Suprapubic skin (tissue), 4 donors: Measurements from ENCODE around the gene CHD2.

Experiments
- CTCF ChIP-seq, 2 donors: fragments of 200-600 bp in 1 of 2; fragments of 450-650 bp in 1 of 2; sonication (generic) in 1 of 2; IDR thresholded peaks; one replicate each; pipeline ENCODE4 v1.5.1; 2016 to 2019; ENCODE audit warnings: antibody characterized with exemption in 2 of 2, mild to moderate bottlenecking in 1 of 2, moderate library complexity in 1 of 2
- EP300 ChIP-seq: sonication (generic); formaldehyde crosslinking; IDR thresholded peaks from one replicate; pipeline ENCODE4 v1.6.1; 2017; ENCODE audit warnings: antibody characterized with exemption
- POLR2A ChIP-seq, 2 donors: fragments of 450-650 bp; IDR thresholded peaks; one replicate each; pipeline ENCODE4 v1.6.1; 2017; ENCODE audit warnings: antibody characterized with exemption in 2 of 2, mild to moderate bottlenecking in 2 of 2, moderate library complexity in 2 of 2
- POLR2AphosphoS5 ChIP-seq, 3 donors: sonication (generic); formaldehyde crosslinking; IDR thresholded peaks; one replicate each; pipeline ENCODE4 v1.6.1; 2017; ENCODE audit warnings: antibody characterized with exemption in 3 of 3

GRCh38 chr15:92869263-92869940 is 30.7 kb upstream of the CHD2 start:
- TF ChIP-seq CTCF (IDR thresholded peaks at IDR 0.05): no peak
- TF ChIP-seq POLR2AphosphoS5 (IDR thresholded peaks at IDR 0.05): no peak
- TF ChIP-seq POLR2A (IDR thresholded peaks at IDR 0.05): no peak
- TF ChIP-seq EP300: no peak
